H1 (cell line): Measurements from ENCODE around the gene TKFC. TPM values are rescaled to one million over a fixed set of nuclear protein-coding genes. Genes with fewer than 3 reads are reported as not detected.

Experiments
- CREB1 ChIP-seq: IDR thresholded peaks from 2 replicates; pipeline ENCODE4 v1.6.1; 2012; ENCODE audit warnings: inconsistent platforms
- HDAC2 ChIP-seq, 2 experiments: fragments of 300-600 bp in 1 of 2; sonication (generic) in 1 of 2; IDR thresholded peaks; 2 replicates each; pipeline ENCODE4 v1.6.1; 2011 to 2012; ENCODE audit warnings: low read depth in 2 of 2, low read length in 2 of 2, mild to moderate bottlenecking in 2 of 2, moderate library complexity in 2 of 2, borderline replicate concordance in 1 of 2, inconsistent platforms in 1 of 2
- TCF12 ChIP-seq: IDR thresholded peaks from 2 replicates; pipeline ENCODE4 v1.6.1; 2011; ENCODE audit warnings: low read depth, mild to moderate bottlenecking, low read length
- polyA plus RNA-seq, 7 experiments: library from polyadenylated mRNA; depleted of rRNA in 3 of 7; stranded (reverse) in 5 of 7; unstranded in 2 of 7; fragments of >200 nt in 5 of 7; fragments of 200-250 nt in 2 of 7; gene quantifications; 1 replicate in 5 of 7; 2 replicates in 1 of 7; 4 replicates in 1 of 7; pipeline versions ENCODE4 v1.2.1 to v1.2.3, GENCODE V29; 2011 to 2013; ENCODE audit warnings: missing spikeins in 2 of 7, mixed read lengths in 2 of 7
- total RNA-seq: library from RNA; stranded (reverse); fragmentation: NEBNext Ultra II Directional; extraction: Animal tissue kit (Norgen Biotek cat#: 25700); gene quantifications from 2 replicates; pipeline ENCODE4 v1.2.1, GENCODE V29; 2021

TKFC gene
- total and polyA plus RNA-seq, 2 of the 8 experiments (the other 6 are each of a cell fraction or from before 2014, with no cell fraction given) = 53.5 to 55.0 TPM

GRCh38 chr11:61283613-61284012 lies 49.4 kb upstream of the TKFC start (continued):
- TF ChIP-seq CREB1 = no peak
- TF ChIP-seq TCF12 = no peak
- no peak for TF ChIP-seq HDAC2 (IDR thresholded peaks at IDR 0.05; ENCODE audit: borderline replicate concordance in 1 of 2, low read depth in 2 of 2, low read length in 2 of 2)
